Hepatocyte (in vitro differentiated cells): ENCODE measurements around the gene RFX7. TPM values are rescaled to one million over a fixed set of nuclear protein-coding genes. Genes with fewer than 3 reads are reported as not detected.

Source experiments
- DNase-seq: peaks from one replicate; pipeline ENCODE4 v3.0.0-alpha.2; 2016; ENCODE audit warnings: low spot score
- H2AFZ ChIP-seq: fragments of 200-600 bp; sonication (generic); 2 replicates; pipeline ENCODE4 v1.6.0; 2016; ENCODE audit warnings: antibody characterized with exemption, mild to moderate bottlenecking
- H3K27ac ChIP-seq: fragments of 200-600 bp; sonication (generic); 2 replicates; pipeline ENCODE4 v1.5.1; 2016; ENCODE audit warnings: mild to moderate bottlenecking
- H3K27me3 ChIP-seq: fragments of 200-600 bp; sonication (generic); 2 replicates; pipeline ENCODE4 v1.6.1; 2016
- H3K36me3 ChIP-seq: fragments of 200-600 bp; sonication (generic); replicated peaks from 2 replicates; pipeline ENCODE4 v1.5.1; 2016; ENCODE audit warnings: low read depth; ENCODE audit not compliant: insufficient read depth
- H3K4me1 ChIP-seq: fragments of 200-600 bp; sonication (generic); 2 replicates; pipeline ENCODE4 v1.5.1; 2016; ENCODE audit warnings: mild to moderate bottlenecking, moderate library complexity; ENCODE audit not compliant: insufficient read depth
- H3K4me2 ChIP-seq: fragments of 200-600 bp; sonication (generic); 2 replicates; pipeline ENCODE4 v1.6.0; 2016
- H3K4me3 ChIP-seq: fragments of 200-600 bp; sonication (generic); 2 replicates; pipeline ENCODE4 v1.5.1; 2016; ENCODE audit warnings: mild to moderate bottlenecking
- H3K79me2 ChIP-seq: fragments of 200-600 bp; sonication (generic); 2 replicates; pipeline ENCODE4 v1.6.0; 2017; ENCODE audit warnings: mild to moderate bottlenecking
- H3K9me2 ChIP-seq: fragments of 200-600 bp; sonication (generic); replicated peaks from 2 replicates; pipeline ENCODE4 v1.6.0; 2017; ENCODE audit warnings: mild to moderate bottlenecking; ENCODE audit not compliant: insufficient read depth
- H3K9me3 ChIP-seq: fragments of 200-600 bp; sonication (generic); 2 replicates; pipeline ENCODE4 v1.5.1; 2016; ENCODE audit warnings: low read depth, mild to moderate bottlenecking
- H4K20me1 ChIP-seq: fragments of 200-600 bp; sonication (generic); 2 replicates; pipeline ENCODE4 v1.6.0; 2016; ENCODE audit warnings: mild to moderate bottlenecking; ENCODE audit not compliant: insufficient read depth, poor library complexity, severe bottlenecking
- CTCF ChIP-seq: fragments of 200-600 bp; sonication (generic); IDR thresholded peaks from 2 replicates; pipeline ENCODE4 v1.5.1; 2016; ENCODE audit warnings: antibody characterized with exemption, mild to moderate bottlenecking; ENCODE audit not compliant: poor library complexity
- EZH2 ChIP-seq: fragments of 200-600 bp; sonication (generic); IDR thresholded peaks from 2 replicates; pipeline ENCODE4 v1.6.1; 2016; ENCODE audit warnings: antibody characterized with exemption, mild to moderate bottlenecking, borderline replicate concordance
- EZH2phosphoT487 ChIP-seq: fragments of 200-600 bp; sonication (generic); IDR thresholded peaks from one replicate; pipeline ENCODE4 v1.6.1; 2018; ENCODE audit warnings: antibody characterized with exemption, mild to moderate bottlenecking, low read depth, moderate library complexity; ENCODE audit not compliant: unreplicated experiment, severe bottlenecking
- WGBS: methylation state at CpG from one replicate; pipeline ENCODE4 v1.1.6; 2016; ENCODE audit warnings: low lambda C conversion rate; ENCODE audit errors: missing lambda C conversion rate; 5-methylcytosine and 5-hydroxymethylcytosine counted together
- polyA plus RNA-seq: library from polyadenylated mRNA; unstranded; fragments of >200 nt; fragmentation: Nextera tagmentation; extraction: Ambion mirVana; gene quantifications from 2 replicates; pipeline ENCODE4 v1.2.1, GENCODE V29; 2016
- total RNA-seq: library from RNA; depleted of rRNA; stranded (reverse); fragments of >200 nt; gene quantifications from 2 replicates; pipeline ENCODE4 v1.2.3, GENCODE V29; 2014

The RFX7 gene
- total and polyA plus RNA-seq, 2 experiments from 2014 or later: 4.3 to 8.3 TPM

GRCh38 chr15:56082263-56082761 is 161.4 kb downstream of the RFX7 start:
- no peak overlapping the region for H3K4me3 ChIP-seq
- H2AFZ ChIP-seq: no peak overlapping the region
- H3K9me3 ChIP-seq: no peaks in the 10 kb centered on the region
- no peak for DNase-seq
- no peak overlapping the region for H3K27ac ChIP-seq
- WGBS: 73% methylated on average over 3 of the region's 3 CpGs
- H3K79me2 ChIP-seq: no peaks in the 10 kb centered on the region
- H3K36me3 ChIP-seq: no peaks in the 10 kb centered on the region
- no peak for TF ChIP-seq CTCF
- no peak for TF ChIP-seq EZH2
- TF ChIP-seq EZH2phosphoT487: no peak
- no peaks in the 10 kb centered on the region for H3K27me3 ChIP-seq
- no peaks in the 10 kb centered on the region for H3K9me2 ChIP-seq
- H3K4me1 ChIP-seq: no peaks in the 10 kb centered on the region
- no peak overlapping the region for H3K4me2 ChIP-seq
- no peaks in the 10 kb centered on the region for H4K20me1 ChIP-seq

GRCh38 chr15:56077081-56077480 is 166.6 kb downstream of the RFX7 start:
- Histone ChIP-seq H3K9me3 (no peaks in the 10 kb centered on the region), H3K27ac (no peak overlapping the region), H3K79me2 (no peaks in the 10 kb centered on the region), H3K9me2 (no peaks in the 10 kb centered on the region), H3K4me1 (no peaks in the 10 kb centered on the region), H2AFZ (no peak overlapping the region), H3K27me3 (no peaks in the 10 kb centered on the region), H4K20me1 (no peaks in the 10 kb centered on the region), H3K36me3 (no peaks in the 10 kb centered on the region), H3K4me2 (no peak overlapping the region), H3K4me3 (no peak overlapping the region)
- TF ChIP-seq CTCF (no peak), EZH2phosphoT487 (no peak), EZH2 (no peak)
- 84% methylated on average over 5 of the region's 5 CpGs for WGBS
- DNase-seq: no peak

- DNase-seq: no peak
Measured at GRCh38 chr15:56076640-56077039, 167.0 kb downstream of the RFX7 start.

More at GRCh38 chr15:56076640-56077039, 167.0 kb downstream of the RFX7 start:
- H3K4me3 ChIP-seq: no peak overlapping the region
- H3K36me3 ChIP-seq: no peaks in the 10 kb centered on the region
- H2AFZ ChIP-seq: no peak overlapping the region
- H3K9me3 ChIP-seq: no peaks in the 10 kb centered on the region
- H3K79me2 ChIP-seq: no peaks in the 10 kb centered on the region
- H3K27ac ChIP-seq: no peak overlapping the region
- 74% methylated on average over 2 of the region's 2 CpGs for WGBS
- no peaks in the 10 kb centered on the region for H3K9me2 ChIP-seq
- H3K4me1 ChIP-seq: no peaks in the 10 kb centered on the region
- no peaks in the 10 kb centered on the region for H3K27me3 ChIP-seq
- H4K20me1 ChIP-seq: no peaks in the 10 kb centered on the region
- H3K4me2 ChIP-seq: no peak overlapping the region
- TF ChIP-seq EZH2phosphoT487: no peak
- no peak for TF ChIP-seq CTCF
- TF ChIP-seq EZH2: no peak
